Activated naive CD8-positive, alpha-beta T cell treated with anti-CD3 and anti-CD28 coated beads for 36 hours (primary cell): ENCODE data around the gene SLC25A43. TPM values are rescaled to one million over a fixed set of nuclear protein-coding genes. Genes with fewer than 3 reads are reported as not detected.
"Not testable (repeated sequence)": the region's sequence is repeated elsewhere in the genome, so short reads cannot be mapped to it uniquely, and the experiment has no call there.

Experiments used
- DNase-seq: peaks from one replicate; pipeline ENCODE4 v3.0.0; 2021
- H3K27ac Mint-ChIP-seq: one replicate; pipeline ENCODE4 v1.8.0; 2022; ENCODE audit warnings: mild to moderate bottlenecking, moderate library complexity, mixed read lengths
- H3K27me3 Mint-ChIP-seq: one replicate; pipeline ENCODE4 v1.8.0; 2022; ENCODE audit warnings: mild to moderate bottlenecking, mixed read lengths
- H3K36me3 Mint-ChIP-seq: one replicate; pipeline ENCODE4 v1.8.0; 2021; ENCODE audit warnings: mild to moderate bottlenecking, mixed read lengths
- H3K4me1 Mint-ChIP-seq: one replicate; pipeline ENCODE4 v1.8.0; 2021; ENCODE audit warnings: mixed read lengths
- H3K4me3 Mint-ChIP-seq: one replicate; pipeline ENCODE4 v1.8.0; 2022; ENCODE audit warnings: mild to moderate bottlenecking, moderate library complexity, mixed read lengths
- H3K9me3 Mint-ChIP-seq: one replicate; pipeline ENCODE4 v1.8.0; 2022; ENCODE audit warnings: mixed read lengths
- total RNA-seq, 2 experiments: library from RNA; stranded (reverse); gene quantifications; one replicate each; pipeline ENCODE4 v1.2.3, GENCODE V29; 2021

Gene SLC25A43
- total RNA-seq, 2 experiments from 2014 or later = 4.9 to 5.9 TPM

GRCh38 chrX:119469313-119469635, 70.1 kb downstream of the SLC25A43 start:
- H3K9me3 Mint-ChIP-seq = no peaks in the 10 kb centered on the region
- peak overlapping the region; percentile 84 for H3K27ac Mint-ChIP-seq
- H3K36me3 Mint-ChIP-seq = peaks cover 18% of the 10 kb centered on the region
- peak overlapping the region; percentile 88 for H3K4me3 Mint-ChIP-seq
- H3K4me1 Mint-ChIP-seq = peaks cover 18% of the 10 kb centered on the region
- no peak for DNase-seq
- no peaks in the 10 kb centered on the region for H3K27me3 Mint-ChIP-seq

- DNase-seq = no peak
- Mint-ChIP-seq H3K4me1 (peaks cover 9% of the 10 kb centered on the region), H3K27ac (no peak overlapping the region), H3K4me3 (no peak overlapping the region), H3K36me3 (peaks cover 10% of the 10 kb centered on the region), H3K27me3 (no peaks in the 10 kb centered on the region), H3K9me3 (no peaks in the 10 kb centered on the region)
These were observed 75.7 kb downstream of the SLC25A43 start for GRCh38 chrX:119474615-119475388.

- Mint-ChIP-seq H3K36me3 (peaks cover 3% of the 10 kb centered on the region), H3K9me3 (no peaks in the 10 kb centered on the region), H3K4me3 (no peak overlapping the region), H3K27me3 (no peaks in the 10 kb centered on the region), H3K4me1 (peaks cover 2% of the 10 kb centered on the region), H3K27ac (no peak overlapping the region)
- no peak for DNase-seq
These were observed 76.4 kb downstream of the SLC25A43 start for GRCh38 chrX:119475389-119476101.

GRCh38 chrX:119477812-119478232, 78.7 kb downstream of the SLC25A43 start:
- no peak overlapping the region for H3K27ac Mint-ChIP-seq
- no peak overlapping the region for H3K4me3 Mint-ChIP-seq
- no peak for DNase-seq
- no peaks in the 10 kb centered on the region for H3K27me3 Mint-ChIP-seq
- H3K4me1 Mint-ChIP-seq = peaks cover 4% of the 10 kb centered on the region
- H3K36me3 Mint-ChIP-seq = no peaks in the 10 kb centered on the region
- H3K9me3 Mint-ChIP-seq = no peaks in the 10 kb centered on the region

GRCh38 chrX:119478504-119478903, 79.4 kb downstream of the SLC25A43 start:
- H3K27me3 Mint-ChIP-seq = no peaks in the 10 kb centered on the region
- no peak for DNase-seq
- H3K27ac Mint-ChIP-seq = no peak overlapping the region
- peaks cover 6% of the 10 kb centered on the region for H3K4me1 Mint-ChIP-seq
- H3K4me3 Mint-ChIP-seq = no peak overlapping the region
- no peaks in the 10 kb centered on the region for H3K36me3 Mint-ChIP-seq
- no peaks in the 10 kb centered on the region for H3K9me3 Mint-ChIP-seq

- H3K27ac Mint-ChIP-seq = no peak overlapping the region
- H3K36me3 Mint-ChIP-seq = no peaks in the 10 kb centered on the region
- no peak overlapping the region for H3K4me3 Mint-ChIP-seq
- DNase-seq = no peak
- peaks cover 6% of the 10 kb centered on the region for H3K4me1 Mint-ChIP-seq
- H3K27me3 Mint-ChIP-seq = no peaks in the 10 kb centered on the region
- no peaks in the 10 kb centered on the region for H3K9me3 Mint-ChIP-seq
These were observed 80.7 kb downstream of the SLC25A43 start for GRCh38 chrX:119479845-119480244.

- Mint-ChIP-seq H3K36me3 (no peaks in the 10 kb centered on the region), H3K4me1 (peaks cover 6% of the 10 kb centered on the region), H3K27ac (no peak overlapping the region), H3K4me3 (no peak overlapping the region), H3K9me3 (no peaks in the 10 kb centered on the region), H3K27me3 (no peaks in the 10 kb centered on the region)
- no peak for DNase-seq
These were observed 82.2 kb downstream of the SLC25A43 start for GRCh38 chrX:119481323-119481801.

GRCh38 chrX:119482041-119482440, 82.9 kb downstream of the SLC25A43 start:
- no peak overlapping the region for H3K27ac Mint-ChIP-seq
- no peak for DNase-seq
- H3K9me3 Mint-ChIP-seq = no peaks in the 10 kb centered on the region
- H3K27me3 Mint-ChIP-seq = no peaks in the 10 kb centered on the region
- H3K4me3 Mint-ChIP-seq = peak overlapping the region; percentile 63
- peaks cover 6% of the 10 kb centered on the region for H3K4me1 Mint-ChIP-seq
- no peaks in the 10 kb centered on the region for H3K36me3 Mint-ChIP-seq

- peak overlapping the region; percentile 60 for H3K27ac Mint-ChIP-seq
- peak; percentile 76 for DNase-seq
- no peaks in the 10 kb centered on the region for H3K9me3 Mint-ChIP-seq
- H3K27me3 Mint-ChIP-seq = no peaks in the 10 kb centered on the region
- peaks cover 6% of the 10 kb centered on the region for H3K4me1 Mint-ChIP-seq
- H3K4me3 Mint-ChIP-seq = peak overlapping the region; percentile 63
- H3K36me3 Mint-ChIP-seq = no peaks in the 10 kb centered on the region
These were observed 83.6 kb downstream of the SLC25A43 start for GRCh38 chrX:119482481-119483480.

- no peak for DNase-seq
- no peaks in the 10 kb centered on the region for H3K27me3 Mint-ChIP-seq
- no peak overlapping the region for H3K4me3 Mint-ChIP-seq
- no peak overlapping the region for H3K27ac Mint-ChIP-seq
- no peaks in the 10 kb centered on the region for H3K36me3 Mint-ChIP-seq
- peaks cover 6% of the 10 kb centered on the region for H3K4me1 Mint-ChIP-seq
- H3K9me3 Mint-ChIP-seq = no peaks in the 10 kb centered on the region
These were observed 87.6 kb downstream of the SLC25A43 start for GRCh38 chrX:119486745-119487144.

- H3K4me1 Mint-ChIP-seq, DNase-seq, H3K27me3 Mint-ChIP-seq, H3K36me3 Mint-ChIP-seq, H3K9me3 Mint-ChIP-seq, H3K27ac Mint-ChIP-seq, H3K4me3 Mint-ChIP-seq: not testable (repeated sequence)
These were observed 88.6 kb downstream of the SLC25A43 start for GRCh38 chrX:119487766-119488165.

GRCh38 chrX:119488749-119489148, 89.6 kb downstream of the SLC25A43 start:
- Mint-ChIP-seq H3K9me3 (no peaks in the 10 kb centered on the region), H3K27me3 (no peaks in the 10 kb centered on the region), H3K36me3 (no peaks in the 10 kb centered on the region), H3K4me3 (no peak overlapping the region), H3K4me1 (no peaks in the 10 kb centered on the region), H3K27ac (no peak overlapping the region)
- no peak for DNase-seq

GRCh38 chrX:119489212-119490074, 90.3 kb downstream of the SLC25A43 start:
- Mint-ChIP-seq H3K36me3 (no peaks in the 10 kb centered on the region), H3K27me3 (no peaks in the 10 kb centered on the region), H3K27ac (no peak overlapping the region), H3K4me3 (no peak overlapping the region), H3K4me1 (no peaks in the 10 kb centered on the region), H3K9me3 (no peaks in the 10 kb centered on the region)
- no peak for DNase-seq

GRCh38 chrX:119492463-119492862, 93.3 kb downstream of the SLC25A43 start:
- no peak overlapping the region for H3K4me3 Mint-ChIP-seq
- H3K27me3 Mint-ChIP-seq = no peaks in the 10 kb centered on the region
- DNase-seq = no peak
- H3K36me3 Mint-ChIP-seq = no peaks in the 10 kb centered on the region
- H3K27ac Mint-ChIP-seq = no peak overlapping the region
- H3K9me3 Mint-ChIP-seq = no peaks in the 10 kb centered on the region
- H3K4me1 Mint-ChIP-seq = peaks cover 5% of the 10 kb centered on the region
